Neural cell (in vitro differentiated cells): ENCODE measurements around the gene GSTA3.

Experiments
- EZH2 ChIP-seq: fragments of 200-600, 300-800 bp; shearing (Covaris generic), sonication (generic); IDR thresholded peaks from 2 replicates; pipeline ENCODE4 v1.6.1; 2014; ENCODE audit warnings: antibody characterized with exemption, low read length, borderline replicate concordance, mild to moderate bottlenecking; ENCODE audit not compliant: insufficient read depth, poor library complexity, severe bottlenecking
- TAF1 ChIP-seq: IDR thresholded peaks from 2 replicates; pipeline ENCODE4 v1.6.1; 2012; ENCODE audit warnings: low read depth
- TF ChIP-seq, protein P1 (sequence below): fragments of 450-650 bp; IDR thresholded peaks from 2 replicates; pipeline ENCODE4 v1.5.1; 2014; ENCODE audit warnings: antibody characterized with exemption, mild to moderate bottlenecking, moderate library complexity; ENCODE audit not compliant: poor library complexity, severe bottlenecking

DNA sequence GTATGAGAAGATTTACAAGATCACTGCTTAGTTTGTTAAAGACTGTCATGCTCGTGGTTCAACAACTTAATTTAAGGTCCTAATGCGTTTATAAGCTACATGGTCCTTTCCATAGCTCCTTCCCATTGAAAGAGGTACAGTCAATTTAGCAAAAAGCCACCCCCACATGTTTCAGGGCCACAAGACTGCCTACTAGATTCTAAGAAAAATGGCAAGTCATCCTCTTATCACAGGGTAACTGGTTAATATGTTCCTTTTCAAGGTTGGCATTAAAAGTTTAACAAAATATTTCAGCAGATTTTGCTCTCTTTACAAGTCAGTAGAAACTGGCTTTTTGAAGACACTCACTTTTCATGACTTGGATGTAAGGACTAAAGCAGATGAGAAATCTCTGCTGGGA, 15.7 kb downstream of the GSTA3 start:
- TF ChIP-seq, protein P1, sequence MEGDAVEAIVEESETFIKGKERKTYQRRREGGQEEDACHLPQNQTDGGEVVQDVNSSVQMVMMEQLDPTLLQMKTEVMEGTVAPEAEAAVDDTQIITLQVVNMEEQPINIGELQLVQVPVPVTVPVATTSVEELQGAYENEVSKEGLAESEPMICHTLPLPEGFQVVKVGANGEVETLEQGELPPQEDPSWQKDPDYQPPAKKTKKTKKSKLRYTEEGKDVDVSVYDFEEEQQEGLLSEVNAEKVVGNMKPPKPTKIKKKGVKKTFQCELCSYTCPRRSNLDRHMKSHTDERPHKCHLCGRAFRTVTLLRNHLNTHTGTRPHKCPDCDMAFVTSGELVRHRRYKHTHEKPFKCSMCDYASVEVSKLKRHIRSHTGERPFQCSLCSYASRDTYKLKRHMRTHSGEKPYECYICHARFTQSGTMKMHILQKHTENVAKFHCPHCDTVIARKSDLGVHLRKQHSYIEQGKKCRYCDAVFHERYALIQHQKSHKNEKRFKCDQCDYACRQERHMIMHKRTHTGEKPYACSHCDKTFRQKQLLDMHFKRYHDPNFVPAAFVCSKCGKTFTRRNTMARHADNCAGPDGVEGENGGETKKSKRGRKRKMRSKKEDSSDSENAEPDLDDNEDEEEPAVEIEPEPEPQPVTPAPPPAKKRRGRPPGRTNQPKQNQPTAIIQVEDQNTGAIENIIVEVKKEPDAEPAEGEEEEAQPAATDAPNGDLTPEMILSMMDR: no peak
- TF ChIP-seq EZH2 (no peak), TAF1 (no peak)
